ENCODE results near the gene PPP1R7.

DNA sequence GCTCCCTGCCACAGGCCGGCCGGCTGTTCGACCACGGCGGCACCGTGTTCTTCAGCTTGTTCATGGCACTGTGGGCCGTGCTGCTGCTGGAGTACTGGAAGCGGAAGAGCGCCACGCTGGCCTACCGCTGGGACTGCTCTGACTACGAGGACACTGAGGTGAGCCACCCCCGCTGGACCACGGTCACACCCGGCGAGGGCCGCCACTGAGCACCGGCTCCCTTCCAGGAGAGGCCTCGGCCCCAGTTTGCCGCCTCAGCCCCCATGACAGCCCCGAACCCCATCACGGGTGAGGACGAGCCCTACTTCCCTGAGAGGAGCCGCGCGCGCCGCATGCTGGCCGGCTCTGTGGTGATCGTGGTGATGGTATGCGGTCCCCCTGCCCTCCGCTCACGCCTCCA, 59.0 kb downstream of the PPP1R7 start:
- TF ChIP-seq CTCF (conservative IDR thresholded peaks at IDR 0.05; ENCODE audit: low read length) (no peak), EZH2phosphoT487 (IDR thresholded peaks at IDR 0.05; ENCODE audit: borderline replicate concordance) (no peak)

All from Loucy (cell line).